Kidney (tissue), 14 donors: Measurements from ENCODE around the gene CACNA2D1. TPM values are rescaled to one million over a fixed set of nuclear protein-coding genes. Genes with fewer than 3 reads are reported as not detected.

Experiments used
- DNase-seq, 5 donors: peaks; one replicate each; pipeline ENCODE4 v3.0.0-alpha.2; 2013 to 2020
- FAIRE-seq: peaks from 2 replicates; lab custom pipeline; 2012; peaks lifted over from hg19 to GRCh38; lab: Jason Lieb, UNC
- H3K27ac ChIP-seq, 2 donors: one replicate each; pipeline ENCODE4 v1.7.0; 2013; ENCODE audit warnings: low read depth in 2 of 2, low read length in 2 of 2, inconsistent platforms in 1 of 2
- H3K27me3 ChIP-seq: one replicate; pipeline ENCODE4 v1.7.1; 2013; ENCODE audit warnings: low read length, inconsistent platforms; ENCODE audit not compliant: control insufficient read depth, insufficient read depth
- H3K36me3 ChIP-seq, 3 donors: one replicate each; pipeline versions ENCODE4 v1.7.0 to v1.7.1; 2013; ENCODE audit warnings: low read length in 3 of 3, control low read depth in 1 of 3, inconsistent platforms in 1 of 3; ENCODE audit not compliant: insufficient read depth in 3 of 3, control insufficient read depth in 2 of 3
- H3K4me1 ChIP-seq, 3 donors: one replicate each; pipeline versions ENCODE4 v1.7.0 to v1.7.1; 2013; ENCODE audit warnings: low read length in 3 of 3, inconsistent platforms in 1 of 3, low read depth in 1 of 3; ENCODE audit not compliant: control insufficient read depth in 2 of 3, insufficient read depth in 2 of 3
- H3K4me3 ChIP-seq, 3 donors: one replicate each; pipeline versions ENCODE4 v1.7.0 to v1.8.1; 2013; ENCODE audit warnings: low read length in 3 of 3, control low read depth in 1 of 3, inconsistent platforms in 1 of 3
- H3K9ac ChIP-seq, 3 donors: one replicate each; pipeline versions ENCODE4 v1.7.0 to v1.7.1; 2013; ENCODE audit warnings: low read length in 3 of 3, control low read depth in 1 of 3, inconsistent platforms in 1 of 3
- H3K9me3 ChIP-seq, 3 donors: one replicate each; pipeline versions ENCODE4 v1.7.0 to v1.7.1; 2013; ENCODE audit warnings: low read length in 3 of 3, control low read depth in 1 of 3, inconsistent platforms in 1 of 3; ENCODE audit not compliant: control insufficient read depth in 2 of 3, insufficient read depth in 1 of 3
- CTCF ChIP-seq: IDR thresholded peaks from 3 replicates; pipeline ENCODE4 v1.5.1; 2012; ENCODE audit warnings: mild to moderate bottlenecking, moderate library complexity, borderline replicate concordance; ENCODE audit not compliant: insufficient read depth; ENCODE audit errors: extremely low read depth
- intact Hi-C: fragments of 100-400 bp; cut with DNase I; formaldehyde crosslinking; loops from one replicate; pipeline ENCODE4 v1.11.1; 2022
- polyA plus RNA-seq: library from polyadenylated mRNA; stranded (reverse); fragments of 350-450 nt; fragmentation: Illumina TruSeq; extraction: RNeasy Lipid Tissue Mini Kit (QIAGEN cat#74804); gene quantifications from one replicate; pipeline ENCODE4 v1.2.3, GENCODE V29; 2014; ENCODE audit warnings: low read depth, low replicate concordance; ENCODE audit not compliant: insufficient read depth
- total RNA-seq: library from RNA; stranded (reverse); fragmentation: NEBNext Ultra II Directional; extraction: Animal tissue kit (Norgen Biotek cat#: 25700); gene quantifications from one replicate; pipeline ENCODE4 v1.2.1, GENCODE V29; 2021
- donor health status: control.
- donor health status: control.
- donor health status: control.
- donor health status: control.
- donor health status: control.
- donor health status: DM: yes; HTN: yes; CAD: no.
- donor health status: Normal renal cell carcinoma (clear cell type).

The CACNA2D1 gene
- total and polyA plus RNA-seq, 2 donors from 2014 or later = 3.5 to 18.3 TPM

- DNase-seq = no peak
- FAIRE-seq = no peak
- Histone ChIP-seq H3K36me3 (no peaks in the 10 kb centered on the region), H3K4me1 (no peaks in the 10 kb centered on the region), H3K9ac (no peak overlapping the region), H3K27me3 (no peaks in the 10 kb centered on the region), H3K27ac (no peak overlapping the region), H3K4me3 (no peak overlapping the region), H3K9me3 (peaks cover 0 to 4% (median 0%) of the 10 kb centered on the region in 3 donors)
- no peak for TF ChIP-seq CTCF
- intact Hi-C loops = no loop called here
Measured at GRCh38 chr7:82210416-82211184, 233.0 kb downstream of the CACNA2D1 start.

GRCh38 chr7:82209179-82209747 is 234.3 kb downstream of the CACNA2D1 start:
- H3K36me3 ChIP-seq = no peaks in the 10 kb centered on the region
- intact Hi-C loops = no loop called here
- H3K4me3 ChIP-seq = no peak overlapping the region
- no peak overlapping the region for H3K27ac ChIP-seq
- H3K9ac ChIP-seq = no peak overlapping the region
- no peaks in the 10 kb centered on the region for H3K9me3 ChIP-seq
- FAIRE-seq (no peak), DNase-seq (no peak)
- no peak for TF ChIP-seq CTCF
- H3K27me3 ChIP-seq = no peaks in the 10 kb centered on the region
- H3K4me1 ChIP-seq = no peaks in the 10 kb centered on the region

- intact Hi-C loops = no loop called here
- FAIRE-seq = no peak
Measured at GRCh38 chr7:82204694-82205093, 238.9 kb downstream of the CACNA2D1 start.

More at GRCh38 chr7:82204694-82205093, 238.9 kb downstream of the CACNA2D1 start:
- Histone ChIP-seq H3K4me1 (no peaks in the 10 kb centered on the region), H3K27ac (no peak overlapping the region), H3K4me3 (no peak overlapping the region), H3K27me3 (no peaks in the 10 kb centered on the region), H3K36me3 (no peaks in the 10 kb centered on the region), H3K9me3 (no peaks in the 10 kb centered on the region), H3K9ac (no peak overlapping the region)
- peak in 1 of 5 donors; percentile 6 for DNase-seq
- TF ChIP-seq CTCF = no peak
